Measurements from ENCODE around the gene SLC25A14.

GRCh38 chrX:130339408-130340222, at the start of gene SLC25A14:
- TF ChIP-seq EZH2phosphoT487 (IDR thresholded peaks at IDR 0.05; ENCODE audit: insufficient read depth, low read depth) (no peak), EZH2 (IDR thresholded peaks at IDR 0.05; ENCODE audit: insufficient read depth, poor library complexity, severe bottlenecking) (no peak)
